Type B pancreatic cell (in vitro differentiated cells): ENCODE results near the gene FCHSD1. TPM values are rescaled to one million over a fixed set of nuclear protein-coding genes. Genes with fewer than 3 reads are reported as not detected.

Source experiments
- DNase-seq: peaks from one replicate; pipeline ENCODE4 v3.0.0; 2021; ENCODE audit warnings: mixed read lengths; ENCODE audit not compliant: unreplicated experiment; ENCODE audit errors: extremely low spot score
- H3K27ac Mint-ChIP-seq: 2 replicates; pipeline ENCODE4 v1.8.0; 2021; ENCODE audit warnings: mild to moderate bottlenecking, mixed read lengths
- H3K27me3 Mint-ChIP-seq: 2 replicates; pipeline ENCODE4 v1.8.0; 2021; ENCODE audit warnings: mixed read lengths
- H3K36me3 Mint-ChIP-seq: 2 replicates; pipeline ENCODE4 v1.8.0; 2021; ENCODE audit warnings: mixed read lengths
- H3K4me1 Mint-ChIP-seq: one replicate; pipeline ENCODE4 v1.8.0; 2021; ENCODE audit warnings: mixed read lengths; ENCODE audit not compliant: unreplicated experiment
- H3K4me3 Mint-ChIP-seq: 2 replicates; pipeline ENCODE4 v1.8.0; 2021; ENCODE audit warnings: mild to moderate bottlenecking, mixed read lengths
- H3K9me3 Mint-ChIP-seq: 2 replicates; pipeline ENCODE4 v1.8.0; 2021; ENCODE audit warnings: mixed read lengths
- total RNA-seq: library from RNA; stranded (reverse); gene quantifications from 2 replicates; pipeline ENCODE4 v1.2.1, GENCODE V29; 2021; ENCODE audit warnings: low replicate concordance
- TF ChIP-seq, protein P1 (sequence below): fragments of 200-600 bp; sonication (generic); conservative IDR thresholded peaks from 2 replicates; pipeline ENCODE4 v1.5.0; 2021; ENCODE audit warnings: antibody characterized with exemption, mild to moderate bottlenecking

Gene FCHSD1
- total RNA-seq, 1 donor from 2014 or later = 29.4 TPM

DNA sequence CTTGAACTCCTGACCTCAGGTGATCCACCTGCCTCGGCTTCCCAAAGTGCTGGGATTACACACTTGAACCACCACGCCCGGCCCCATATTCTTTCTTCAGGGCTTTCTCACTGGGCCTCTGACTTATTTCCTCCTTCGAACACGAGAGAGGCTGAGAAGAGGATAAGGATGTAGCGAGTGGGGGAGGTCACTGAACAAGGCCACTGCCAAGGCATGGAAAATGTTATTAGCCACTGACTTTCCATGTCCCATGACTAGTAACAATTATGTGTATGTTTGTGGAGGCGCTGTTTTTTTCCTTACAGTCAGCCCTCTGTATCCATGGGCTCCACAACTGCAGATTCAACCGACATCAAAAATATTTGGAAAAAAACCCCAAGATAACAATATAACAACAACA is 12.3 kb upstream of the FCHSD1 start:
- Mint-ChIP-seq H3K27me3 (no peaks in the 10 kb centered on the region), H3K27ac (no peak overlapping the region)

DNA sequence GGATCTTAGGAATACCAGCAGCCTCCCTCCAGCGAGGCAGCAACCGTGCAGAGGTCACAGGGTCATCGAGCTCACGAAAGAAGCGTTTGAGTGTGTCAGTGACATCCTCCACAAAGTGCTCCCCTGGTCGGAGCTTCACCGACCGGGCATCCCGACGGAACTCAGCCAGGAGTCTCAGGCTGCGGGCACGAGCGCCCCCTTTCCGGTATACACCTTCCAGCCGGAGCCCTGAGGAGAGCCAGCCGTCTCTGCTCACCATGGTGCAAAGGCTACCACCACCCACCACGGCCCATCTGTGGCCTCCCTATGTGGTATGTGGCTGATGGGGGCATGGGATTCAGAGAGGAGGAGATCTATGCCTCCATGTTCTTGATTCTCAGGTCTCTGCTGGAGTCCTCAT is 10.8 kb upstream of the FCHSD1 start:
- Mint-ChIP-seq H3K36me3 (peaks cover 3% of the 10 kb centered on the region), H3K9me3 (no peaks in the 10 kb centered on the region), H3K4me3 (no peak overlapping the region), H3K27me3 (no peaks in the 10 kb centered on the region), H3K4me1 (peaks cover 4% of the 10 kb centered on the region), H3K27ac (no peak overlapping the region)
- TF ChIP-seq, protein P1, sequence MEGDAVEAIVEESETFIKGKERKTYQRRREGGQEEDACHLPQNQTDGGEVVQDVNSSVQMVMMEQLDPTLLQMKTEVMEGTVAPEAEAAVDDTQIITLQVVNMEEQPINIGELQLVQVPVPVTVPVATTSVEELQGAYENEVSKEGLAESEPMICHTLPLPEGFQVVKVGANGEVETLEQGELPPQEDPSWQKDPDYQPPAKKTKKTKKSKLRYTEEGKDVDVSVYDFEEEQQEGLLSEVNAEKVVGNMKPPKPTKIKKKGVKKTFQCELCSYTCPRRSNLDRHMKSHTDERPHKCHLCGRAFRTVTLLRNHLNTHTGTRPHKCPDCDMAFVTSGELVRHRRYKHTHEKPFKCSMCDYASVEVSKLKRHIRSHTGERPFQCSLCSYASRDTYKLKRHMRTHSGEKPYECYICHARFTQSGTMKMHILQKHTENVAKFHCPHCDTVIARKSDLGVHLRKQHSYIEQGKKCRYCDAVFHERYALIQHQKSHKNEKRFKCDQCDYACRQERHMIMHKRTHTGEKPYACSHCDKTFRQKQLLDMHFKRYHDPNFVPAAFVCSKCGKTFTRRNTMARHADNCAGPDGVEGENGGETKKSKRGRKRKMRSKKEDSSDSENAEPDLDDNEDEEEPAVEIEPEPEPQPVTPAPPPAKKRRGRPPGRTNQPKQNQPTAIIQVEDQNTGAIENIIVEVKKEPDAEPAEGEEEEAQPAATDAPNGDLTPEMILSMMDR = no peak
- no peak for DNase-seq

More for the DNA sequence above, 12.3 kb upstream of the FCHSD1 start:
- H3K4me3 Mint-ChIP-seq = no peak overlapping the region
- TF ChIP-seq, protein P1 = no peak
- H3K4me1 Mint-ChIP-seq = peaks cover 7% of the 10 kb centered on the region
- peaks cover 5% of the 10 kb centered on the region for H3K36me3 Mint-ChIP-seq
- DNase-seq = no peak
- H3K9me3 Mint-ChIP-seq = no peaks in the 10 kb centered on the region

DNA sequence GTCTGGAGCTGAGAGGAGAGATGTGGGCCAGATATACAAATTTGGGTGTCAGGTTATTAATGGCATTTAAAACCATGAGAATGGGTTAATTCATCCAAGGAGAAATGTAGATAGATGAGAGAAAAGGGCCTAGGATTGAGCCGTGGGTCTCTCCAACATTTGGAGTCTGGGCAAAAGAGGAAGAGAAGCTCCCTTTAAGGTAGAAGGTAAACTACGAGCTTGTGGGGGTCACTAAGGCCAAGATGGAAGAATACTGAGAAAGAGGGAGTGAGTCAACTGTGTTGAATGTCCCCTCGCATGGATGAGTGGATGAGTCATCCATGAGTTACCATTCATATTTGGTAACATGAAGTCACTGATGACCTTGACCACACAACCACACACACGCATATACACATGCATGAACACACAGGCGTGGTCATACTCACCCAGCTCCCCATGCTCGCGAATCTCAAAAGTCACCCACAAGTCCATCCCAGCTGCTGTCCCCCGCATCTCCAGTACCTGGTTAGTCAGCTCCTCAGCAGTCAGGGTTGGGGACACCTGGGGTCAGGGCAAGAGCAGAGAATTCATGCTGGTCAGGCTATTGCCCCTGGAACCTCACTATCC is 6.8 kb upstream of the FCHSD1 start:
- Mint-ChIP-seq H3K27ac (no peak overlapping the region), H3K4me1 (no peaks in the 10 kb centered on the region), H3K27me3 (no peaks in the 10 kb centered on the region), H3K36me3 (peaks cover 3% of the 10 kb centered on the region), H3K4me3 (no peak overlapping the region), H3K9me3 (no peaks in the 10 kb centered on the region)
- no peak for DNase-seq
- TF ChIP-seq, protein P1 = no peak

DNA sequence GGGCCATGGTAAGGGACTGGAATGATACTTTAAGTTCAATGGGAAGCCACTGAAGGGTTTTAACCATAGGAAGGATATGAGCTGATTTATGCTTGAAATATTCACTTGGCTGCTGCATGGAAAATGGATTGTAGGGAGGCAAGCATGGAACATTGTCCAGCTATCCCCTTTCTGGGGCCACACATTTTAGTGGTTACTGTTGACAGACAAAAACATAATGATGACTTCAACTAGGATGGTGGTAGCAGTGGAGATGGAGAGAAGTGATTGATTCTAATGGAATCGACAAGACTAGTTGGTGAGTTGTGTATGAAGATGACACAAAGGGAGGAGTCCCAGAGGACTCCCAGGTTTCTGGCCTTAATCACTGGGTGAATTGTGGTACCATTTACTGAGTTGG is 6.2 kb upstream of the FCHSD1 start:
- no peaks in the 10 kb centered on the region for H3K4me1 Mint-ChIP-seq
- no peak overlapping the region for H3K27ac Mint-ChIP-seq
- no peak for DNase-seq
- no peaks in the 10 kb centered on the region for H3K9me3 Mint-ChIP-seq
- TF ChIP-seq, protein P1 = no peak
- no peaks in the 10 kb centered on the region for H3K27me3 Mint-ChIP-seq
- no peak overlapping the region for H3K4me3 Mint-ChIP-seq
- peaks cover 3% of the 10 kb centered on the region for H3K36me3 Mint-ChIP-seq

- Mint-ChIP-seq H3K27ac (no peak overlapping the region), H3K4me1 (no peaks in the 10 kb centered on the region), H3K4me3 (no peak overlapping the region), H3K36me3 (peaks cover 3% of the 10 kb centered on the region), H3K27me3 (no peaks in the 10 kb centered on the region), H3K9me3 (no peaks in the 10 kb centered on the region)
- TF ChIP-seq, protein P1 = no peak
- DNase-seq = no peak
Observed at GRCh38 chr5:141656396-141656795, 5.2 kb upstream of the FCHSD1 start.

- Mint-ChIP-seq H3K27ac (no peak overlapping the region), H3K4me1 (peaks cover 4% of the 10 kb centered on the region), H3K9me3 (no peaks in the 10 kb centered on the region), H3K36me3 (peaks cover 3% of the 10 kb centered on the region), H3K4me3 (no peak overlapping the region), H3K27me3 (no peaks in the 10 kb centered on the region)
- DNase-seq = no peak
- TF ChIP-seq, protein P1 = no peak
Observed at GRCh38 chr5:141655020-141655419, 3.8 kb upstream of the FCHSD1 start.
